IMR-90 (cell line): ENCODE data around the gene VAT1L. TPM values are rescaled to one million over a fixed set of nuclear protein-coding genes. Genes with fewer than 3 reads are reported as not detected.

Experiments used
- ATAC-seq: fragments of 200-7000 bp; cut with Tn5 transposase; 2 replicates; pipeline ENCODE4 v1.9.1; 2020; ENCODE audit warnings: low read depth, mild to moderate bottlenecking, moderate library complexity
- BruUV-seq: library from RNA; stranded (reverse); fragments of 400-500 nt; replicated peaks from 2 replicates; lab custom pipeline; 2021; lab: Mats Ljungman, UMichigan
- CTCF ChIA-PET: fragments of 300-600 bp; formaldehyde crosslinking; extraction: SDS; loops from one replicate; lab custom pipeline; 2021; ENCODE audit warnings: antibody characterized with exemption; lab: Yijun Ruan, JAX
- POLR2A ChIA-PET: fragments of 300-600 bp; sonication (Branson Sonifier 250); formaldehyde crosslinking; loops from one replicate; lab custom pipeline; 2022; ENCODE audit warnings: antibody characterized with exemption; ENCODE audit not compliant: unreplicated experiment; lab: Charles Lee
- DNase-seq: peaks from one replicate; pipeline ENCODE4 v3.0.0; 2013
- H2AFZ ChIP-seq: replicated peaks from 2 replicates; pipeline ENCODE3; 2013; ENCODE audit warnings: low read length, mild to moderate bottlenecking; ENCODE audit not compliant: poor library complexity
- H2AK5ac ChIP-seq: 2 replicates; pipeline ENCODE4 v1.6.1; 2013; ENCODE audit warnings: low read depth, low read length, inconsistent platforms
- H2AK9ac ChIP-seq: replicated peaks from 2 replicates; pipeline ENCODE3; 2013; ENCODE audit warnings: mild to moderate bottlenecking, low read depth, low read length, moderate library complexity; ENCODE audit not compliant: poor library complexity
- H2BK120ac ChIP-seq: 2 replicates; pipeline ENCODE4 v1.6.1; 2013; ENCODE audit warnings: low read depth, low read length, inconsistent platforms
- H2BK15ac ChIP-seq: 3 replicates; pipeline ENCODE4 v1.6.1; 2013; ENCODE audit warnings: low read depth, low read length, inconsistent platforms
- H2BK20ac ChIP-seq: 2 replicates; pipeline ENCODE4 v1.6.1; 2013; ENCODE audit warnings: low read depth, mild to moderate bottlenecking, inconsistent platforms, low read length, moderate library complexity
- H2BK5ac ChIP-seq: 2 replicates; pipeline ENCODE4 v1.6.1; 2013; ENCODE audit warnings: mild to moderate bottlenecking, low read depth, low read length, inconsistent platforms; ENCODE audit not compliant: poor library complexity, severe bottlenecking
- H3K14ac ChIP-seq: replicated peaks from 2 replicates; pipeline ENCODE4 v1.6.1; 2013; ENCODE audit warnings: low read depth, low read length, inconsistent platforms
- H3K18ac ChIP-seq: 2 replicates; pipeline ENCODE4 v1.6.1; 2013; ENCODE audit warnings: low read depth, low read length, control low read depth
- H3K23ac ChIP-seq: 2 replicates; pipeline ENCODE4 v1.6.1; 2013; ENCODE audit warnings: low read depth, low read length, inconsistent platforms
- H3K27ac ChIP-seq: 2 replicates; pipeline ENCODE4 v1.5.1; 2013; ENCODE audit warnings: mild to moderate bottlenecking, control low read depth, low read length; ENCODE audit not compliant: insufficient read depth
- H3K27me3 ChIP-seq: 2 replicates; pipeline ENCODE4 v1.6.1; 2013; ENCODE audit warnings: low read length; ENCODE audit not compliant: control insufficient read depth, insufficient read depth
- H3K36me3 ChIP-seq: 2 replicates; pipeline ENCODE4 v1.6.1; 2013; ENCODE audit warnings: low read length, mixed read lengths; ENCODE audit not compliant: control insufficient read depth, insufficient read depth
- H3K4ac ChIP-seq: 2 replicates; pipeline ENCODE4 v1.6.1; 2013; ENCODE audit warnings: low read depth, low read length, inconsistent platforms
- H3K4me1 ChIP-seq: 2 replicates; pipeline ENCODE4 v1.6.1; 2013; ENCODE audit warnings: low read length, mixed read lengths; ENCODE audit not compliant: control insufficient read depth, insufficient read depth
- H3K4me2 ChIP-seq: 2 replicates; pipeline ENCODE4 v1.6.1; 2013; ENCODE audit warnings: low read depth, mild to moderate bottlenecking, control low read depth, low read length, moderate library complexity
- H3K4me3 ChIP-seq: 2 replicates; pipeline ENCODE4 v1.5.1; 2013; ENCODE audit warnings: low read depth, mild to moderate bottlenecking, control low read depth, low read length, moderate library complexity; ENCODE audit not compliant: insufficient read depth
- H3K56ac ChIP-seq: 2 replicates; pipeline ENCODE4 v1.6.1; 2013; ENCODE audit warnings: low read length, inconsistent platforms; ENCODE audit not compliant: insufficient read depth; ENCODE audit errors: extremely low read depth
- H3K79me1 ChIP-seq, 2 experiments: 2 replicates each; pipeline ENCODE4 v1.6.1; 2013; ENCODE audit warnings: low read length in 2 of 2, inconsistent platforms in 1 of 2, low read depth in 1 of 2
- H3K9ac ChIP-seq: 2 replicates; pipeline ENCODE4 v1.6.1; 2013; ENCODE audit warnings: low read depth, low read length, control low read depth
- H3K9me1 ChIP-seq: 2 replicates; pipeline ENCODE4 v1.6.1; 2013; ENCODE audit warnings: low read length, inconsistent platforms; ENCODE audit not compliant: insufficient read depth
- H3K9me3 ChIP-seq: 2 replicates; pipeline ENCODE4 v1.6.1; 2013; ENCODE audit warnings: low read length; ENCODE audit not compliant: control insufficient read depth, insufficient read depth
- H4K20me1 ChIP-seq: 2 replicates; pipeline ENCODE4 v1.6.1; 2013; ENCODE audit warnings: low read length, inconsistent platforms; ENCODE audit not compliant: insufficient read depth
- H4K5ac ChIP-seq: 2 replicates; pipeline ENCODE4 v1.6.1; 2013; ENCODE audit warnings: mild to moderate bottlenecking, low read depth, low read length, control low read depth
- H4K8ac ChIP-seq, 2 experiments: 2 replicates each; pipeline ENCODE4 v1.6.1; 2013; ENCODE audit warnings: low read depth in 2 of 2, low read length in 2 of 2, control low read depth in 1 of 2, inconsistent platforms in 1 of 2
- H4K91ac ChIP-seq: 2 replicates; pipeline ENCODE4 v1.6.1; 2013; ENCODE audit warnings: low read depth, low read length, inconsistent platforms; ENCODE audit not compliant: insufficient read depth
- FOS ChIP-seq: fragments of 150-350 bp; IDR thresholded peaks from 2 replicates; pipeline ENCODE4 v1.6.1; 2016; ENCODE audit warnings: low read depth, low read length
- NFE2L2 ChIP-seq: fragments of 150-350 bp; IDR thresholded peaks from 2 replicates; pipeline ENCODE4 v1.6.1; 2016; ENCODE audit warnings: low read depth, mild to moderate bottlenecking, low read length
- RFX5 ChIP-seq: IDR thresholded peaks from 2 replicates; pipeline ENCODE4 v1.8.0; 2012; ENCODE audit warnings: low read depth, mild to moderate bottlenecking, low read length, moderate library complexity
- WGBS, 2 experiments: methylation state at CpG; one replicate each; pipeline versions ENCODE4 v1.1.5 to v1.1.7; 2013; ENCODE audit warnings: missing lambda C conversion rate in 2 of 2; ENCODE audit not compliant: insufficient read length in 1 of 2; ENCODE audit errors: extremely low coverage in 2 of 2; 5-methylcytosine and 5-hydroxymethylcytosine counted together
- dilution Hi-C: fragments of 300-500 bp; cut with HindIII; formaldehyde crosslinking; loops from one replicate; pipeline ENCODE4 v1.14.3; 2018; ENCODE audit warnings: low sequenced_read_pairs; ENCODE audit not compliant: unreplicated experiment
- in situ Hi-C: fragments of 300-500 bp; cut with MboI; formaldehyde crosslinking; loops from 3 replicates; pipeline ENCODE4 v1.14.3; 2019; ENCODE audit warnings: low sequenced_read_pairs, inconsistent platforms, mixed read lengths
- intact Hi-C: fragments of 100-400 bp; cut with micrococcal nuclease; formaldehyde crosslinking; loops from 2 replicates; pipeline ENCODE4 v1.10.0; 2022
- polyA plus RNA-seq, 3 experiments: library from polyadenylated mRNA; depleted of rRNA; stranded (reverse); fragments of >200 nt; gene quantifications; 2 replicates each; pipeline ENCODE4 v1.2.3, GENCODE V29; 2012; ENCODE audit warnings: low replicate concordance in 1 of 3
- total RNA-seq: library from RNA; depleted of rRNA; stranded (reverse); fragments of >200 nt; gene quantifications from 2 replicates; pipeline ENCODE4 v1.2.3, GENCODE V29; 2012

VAT1L gene
- total and polyA plus RNA-seq, 2 of the 4 experiments (the other 2 are of a cell fraction), result 15.4 to 18.5 TPM

- H3K18ac ChIP-seq, result no peak overlapping the region
- no peak overlapping the region for H2BK15ac ChIP-seq
- no peaks in the 10 kb centered on the region for H3K36me3 ChIP-seq
- no peak overlapping the region for H2AK9ac ChIP-seq
- H3K9me1 ChIP-seq, result no peaks in the 10 kb centered on the region; the same call in 1 of the 2 replicates
- BruUV-seq, result no TSS peak
- dilution Hi-C loops, result no loop called here
- H3K4ac ChIP-seq, result no peak overlapping the region
- H3K79me1 ChIP-seq, result no peaks in the 10 kb centered on the region; a peak in 1 of 4 replicates
- peaks cover 3% of the 10 kb centered on the region; the same call in 1 of the 2 replicates for H3K4me1 ChIP-seq
- H3K4me3 ChIP-seq, result no peak overlapping the region
- no peak overlapping the region for H2BK20ac ChIP-seq
- WGBS, 2 experiments, result 57% methylated on average over 1 of the region's 5 CpGs; no CpG with 5 or more reads in 1 of the 2 experiments
- no peak overlapping the region for H3K56ac ChIP-seq
- ATAC-seq, result no peak
- POLR2A ChIA-PET, result no interaction called here
- no peak overlapping the region for H4K5ac ChIP-seq
- no peaks in the 10 kb centered on the region for H3K9me3 ChIP-seq
- no peak overlapping the region for H2AK5ac ChIP-seq
- H3K4me2 ChIP-seq, result no peak overlapping the region
- CTCF ChIA-PET, result interaction anchor here (1.0 kb wide), 1 partner anchor 10 kb away, joined by 3 read pairs; no protein-coding TSS in a partner anchor
- H2AFZ ChIP-seq, result no peak overlapping the region
- TF ChIP-seq NFE2L2 (no peak), FOS (no peak), RFX5 (no peak)
- no peaks in the 10 kb centered on the region for H3K27me3 ChIP-seq
- in situ Hi-C loops, result no loop called here
- no peaks in the 10 kb centered on the region for H4K20me1 ChIP-seq
- H2BK120ac ChIP-seq, result no peak overlapping the region
- no peak overlapping the region for H3K14ac ChIP-seq
- H3K27ac ChIP-seq, result no peak overlapping the region
- no peak overlapping the region for H2BK5ac ChIP-seq
- H4K91ac ChIP-seq, result no peak overlapping the region
- no peak overlapping the region for H4K8ac ChIP-seq
- intact Hi-C loops, result no loop called here
- DNase-seq, result no peak
- no peak overlapping the region for H3K23ac ChIP-seq
- no peak overlapping the region for H3K9ac ChIP-seq
Measured at GRCh38 chr16:77960766-77961165, 172.4 kb downstream of the VAT1L start.
